Mesendoderm (in vitro differentiated cells): ENCODE measurements around the gene CALD1.

Source experiments
- DNase-seq: peaks from one replicate; pipeline ENCODE4 v3.0.0; 2013
- H2AK5ac ChIP-seq: 2 replicates; pipeline ENCODE4 v1.6.1; 2013; ENCODE audit warnings: low read length, inconsistent platforms
- H2BK120ac ChIP-seq: 2 replicates; pipeline ENCODE4 v1.6.1; 2013; ENCODE audit warnings: low read depth, mild to moderate bottlenecking, low read length, moderate library complexity, mixed read lengths
- H2BK15ac ChIP-seq: replicated peaks from 2 replicates; pipeline ENCODE4 v1.6.1; 2013; ENCODE audit warnings: low read depth, mild to moderate bottlenecking, moderate library complexity
- H2BK5ac ChIP-seq: 2 replicates; pipeline ENCODE4 v1.6.1; 2013; ENCODE audit warnings: low read length, inconsistent platforms
- H3K18ac ChIP-seq: 2 replicates; pipeline ENCODE4 v1.6.1; 2013; ENCODE audit warnings: mild to moderate bottlenecking, low read length, mixed read lengths
- H3K23ac ChIP-seq: one replicate; pipeline ENCODE4 v1.6.1; 2013; ENCODE audit warnings: low read length
- H3K27ac ChIP-seq: 2 replicates; pipeline ENCODE4 v1.5.1; 2013; ENCODE audit warnings: low read depth, mild to moderate bottlenecking, inconsistent platforms, low read length, moderate library complexity
- H3K27me3 ChIP-seq: 2 replicates; pipeline ENCODE4 v1.6.1; 2013; ENCODE audit warnings: low read length, control low read depth, mild to moderate bottlenecking, inconsistent platforms; ENCODE audit not compliant: insufficient read depth, poor library complexity
- H3K36me3 ChIP-seq: 2 replicates; pipeline ENCODE4 v1.6.1; 2013; ENCODE audit warnings: low read length, inconsistent platforms; ENCODE audit not compliant: control insufficient read depth, insufficient read depth
- H3K4ac ChIP-seq: one replicate; pipeline ENCODE4 v1.6.1; 2013; ENCODE audit warnings: low read depth, mild to moderate bottlenecking, low read length, moderate library complexity
- H3K4me1 ChIP-seq: 2 replicates; pipeline ENCODE4 v1.6.1; 2013; ENCODE audit warnings: low read depth, low read length, inconsistent platforms; ENCODE audit not compliant: control insufficient read depth
- H3K4me2 ChIP-seq: 2 replicates; pipeline ENCODE4 v1.6.1; 2013; ENCODE audit warnings: low read length
- H3K4me3 ChIP-seq: 2 replicates; pipeline ENCODE4 v1.5.1; 2013; ENCODE audit warnings: mild to moderate bottlenecking, low read length
- H3K56ac ChIP-seq: one replicate; pipeline ENCODE4 v1.6.1; 2013; ENCODE audit warnings: low read length
- H3K79me1 ChIP-seq: 2 replicates; pipeline ENCODE4 v1.6.1; 2013; ENCODE audit warnings: low read length, inconsistent platforms
- H3K79me2 ChIP-seq: 2 replicates; pipeline ENCODE4 v1.6.1; 2013; ENCODE audit warnings: mild to moderate bottlenecking, low read length; ENCODE audit not compliant: control insufficient read depth, insufficient read depth
- H3K9ac ChIP-seq: 2 replicates; pipeline ENCODE4 v1.6.1; 2013; ENCODE audit warnings: low read length, inconsistent platforms
- H4K5ac ChIP-seq: one replicate; pipeline ENCODE4 v1.6.1; 2013; ENCODE audit warnings: low read length
- H4K8ac ChIP-seq: one replicate; pipeline ENCODE4 v1.6.1; 2013; ENCODE audit warnings: low read depth, mild to moderate bottlenecking, control low read depth, low read length, moderate library complexity
- WGBS: extraction: QIAGEN DNeasy Blood & Tissue Kit; methylation state at CpG from one replicate; pipeline ENCODE4 v1.1.7; 2013; ENCODE audit warnings: low lambda C conversion rate, missing lambda C conversion rate; ENCODE audit not compliant: insufficient coverage; ENCODE audit errors: extremely low coverage; 5-methylcytosine and 5-hydroxymethylcytosine counted together

Gene CALD1

DNA sequence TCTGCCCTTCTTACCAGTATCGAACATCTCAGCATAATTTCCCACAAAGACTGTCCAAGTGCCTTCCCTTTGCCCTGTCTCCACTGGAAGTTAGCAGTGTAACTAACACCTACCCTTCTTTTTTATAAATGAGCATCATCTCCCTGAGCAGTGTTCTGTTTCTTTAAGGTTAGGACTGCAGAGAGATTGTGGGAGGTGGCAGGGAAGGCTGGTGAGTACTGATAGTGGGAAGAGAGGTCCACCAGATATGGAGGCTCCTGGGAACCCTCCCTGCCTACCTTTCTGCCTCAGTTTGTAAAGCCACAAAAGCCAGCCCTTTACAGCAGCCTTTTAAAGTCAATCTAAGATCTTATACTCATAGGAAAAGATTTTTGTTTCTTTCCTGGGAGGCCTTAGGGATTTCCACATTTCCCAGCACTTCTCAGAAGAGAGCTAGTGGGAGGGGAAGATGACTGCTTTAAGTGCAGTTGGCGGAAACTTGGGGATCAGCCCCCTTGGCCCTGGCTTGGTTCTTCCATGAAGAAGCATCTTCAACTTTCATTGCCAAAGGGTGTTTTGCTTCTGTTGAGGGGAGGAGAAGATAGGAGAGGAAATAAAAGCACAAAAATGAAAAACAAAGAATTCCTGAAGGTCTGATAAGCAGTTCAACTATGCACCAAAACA, 36.6 kb upstream of the CALD1 start:
- WGBS, result no CpG with 5 or more reads among the region's 2 CpGs
- Histone ChIP-seq H3K27ac (peak overlapping the region; percentile 90), H2AK5ac (no peak overlapping the region)

DNA sequence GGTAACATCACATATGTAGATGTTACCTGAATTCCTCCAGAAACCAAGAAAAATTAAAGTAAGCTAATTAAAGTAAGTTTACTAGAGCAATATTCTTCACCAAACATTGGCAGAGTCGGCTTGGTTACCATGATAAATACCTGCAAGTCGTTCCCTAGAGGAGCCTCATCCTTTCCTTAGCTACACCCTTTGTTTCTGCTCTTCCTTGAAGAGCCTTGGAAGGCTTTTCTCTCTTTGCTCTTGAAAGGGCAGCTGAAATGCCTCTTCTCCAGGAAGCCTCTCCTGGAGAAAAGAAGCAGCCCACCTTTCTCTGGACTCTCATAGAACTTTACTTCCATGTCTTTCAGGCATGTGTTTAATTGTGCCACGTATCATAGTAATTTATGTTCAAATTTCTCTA, 34.9 kb upstream of the CALD1 start:
- H3K79me2 ChIP-seq, result no peaks in the 10 kb centered on the region
- peak overlapping the region; percentile 85 for H3K4ac ChIP-seq
- no peak overlapping the region for H2BK15ac ChIP-seq
- no peak overlapping the region for H3K9ac ChIP-seq
- no peak overlapping the region for H3K4me3 ChIP-seq
- no peak overlapping the region for H2BK120ac ChIP-seq
- H3K27me3 ChIP-seq, result no peaks in the 10 kb centered on the region
- H3K79me1 ChIP-seq, result no peaks in the 10 kb centered on the region
- no peak overlapping the region for H2AK5ac ChIP-seq
- H3K27ac ChIP-seq, result peak overlapping the region; percentile 63
- no peak overlapping the region for H4K8ac ChIP-seq
- WGBS, result no CpG with 5 or more reads among the region's 3 CpGs
- no peak overlapping the region for H3K56ac ChIP-seq
- no peak overlapping the region for H2BK5ac ChIP-seq
- no peak overlapping the region for H3K23ac ChIP-seq
- no peak overlapping the region for H4K5ac ChIP-seq
- no peaks in the 10 kb centered on the region for H3K36me3 ChIP-seq
- peak overlapping the region; percentile 78 for H3K18ac ChIP-seq
- no peak overlapping the region for H3K4me2 ChIP-seq
- H3K4me1 ChIP-seq, result no peaks in the 10 kb centered on the region
- peak; percentile 70 for DNase-seq

More for the DNA sequence above, 36.6 kb upstream of the CALD1 start:
- no peaks in the 10 kb centered on the region for H3K4me1 ChIP-seq
- H3K36me3 ChIP-seq, result no peaks in the 10 kb centered on the region
- peak overlapping the region; percentile 98 for H3K18ac ChIP-seq
- peak overlapping the region; percentile 96 for H2BK15ac ChIP-seq
- H4K8ac ChIP-seq, result no peak overlapping the region
- H3K4ac ChIP-seq, result peak overlapping the region; percentile 96
- H3K4me2 ChIP-seq, result no peak overlapping the region
- H3K27me3 ChIP-seq, result no peaks in the 10 kb centered on the region
- peak overlapping the region; percentile 56 for H2BK120ac ChIP-seq
- no peak for DNase-seq
- no peaks in the 10 kb centered on the region for H3K79me1 ChIP-seq
- no peak overlapping the region for H3K4me3 ChIP-seq
- no peaks in the 10 kb centered on the region for H3K79me2 ChIP-seq
- H3K9ac ChIP-seq, result no peak overlapping the region
- H4K5ac ChIP-seq, result no peak overlapping the region
- H2BK5ac ChIP-seq, result peak overlapping the region; percentile 3
- H3K56ac ChIP-seq, result no peak overlapping the region
- no peak overlapping the region for H3K23ac ChIP-seq

DNA sequence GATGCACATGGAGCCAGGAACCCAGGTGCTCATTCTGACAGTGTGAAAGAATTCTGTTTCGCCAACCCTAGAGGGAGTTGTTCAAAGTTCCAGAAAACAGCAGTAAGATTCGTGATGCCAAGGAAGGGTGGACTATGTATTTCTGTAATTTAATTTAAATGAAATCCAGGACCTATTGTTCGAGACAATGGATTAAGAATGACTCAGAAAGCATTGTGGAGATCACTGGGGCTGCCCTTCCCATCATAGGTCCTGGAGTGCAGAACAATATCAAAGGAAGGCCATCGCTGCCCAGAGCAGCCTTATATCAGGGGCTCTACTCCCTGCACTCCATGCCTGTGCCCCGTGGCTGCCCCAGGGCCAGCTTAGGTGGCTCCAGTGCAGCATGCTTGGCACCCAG, 32.1 kb upstream of the CALD1 start:
- Histone ChIP-seq H3K18ac (no peak overlapping the region), H4K8ac (no peak overlapping the region), H2BK15ac (no peak overlapping the region), H3K4me1 (no peaks in the 10 kb centered on the region), H3K9ac (no peak overlapping the region), H3K36me3 (no peaks in the 10 kb centered on the region), H3K79me2 (no peaks in the 10 kb centered on the region), H3K4me3 (no peak overlapping the region), H2BK5ac (no peak overlapping the region), H3K79me1 (no peaks in the 10 kb centered on the region), H3K27ac (no peak overlapping the region), H3K4ac (no peak overlapping the region), H3K56ac (no peak overlapping the region), H4K5ac (no peak overlapping the region), H3K4me2 (no peak overlapping the region), H2BK120ac (no peak overlapping the region), H3K27me3 (no peaks in the 10 kb centered on the region), H2AK5ac (no peak overlapping the region), H3K23ac (no peak overlapping the region)
- DNase-seq, result no peak
- no CpG with 5 or more reads among the region's 5 CpGs for WGBS

DNA sequence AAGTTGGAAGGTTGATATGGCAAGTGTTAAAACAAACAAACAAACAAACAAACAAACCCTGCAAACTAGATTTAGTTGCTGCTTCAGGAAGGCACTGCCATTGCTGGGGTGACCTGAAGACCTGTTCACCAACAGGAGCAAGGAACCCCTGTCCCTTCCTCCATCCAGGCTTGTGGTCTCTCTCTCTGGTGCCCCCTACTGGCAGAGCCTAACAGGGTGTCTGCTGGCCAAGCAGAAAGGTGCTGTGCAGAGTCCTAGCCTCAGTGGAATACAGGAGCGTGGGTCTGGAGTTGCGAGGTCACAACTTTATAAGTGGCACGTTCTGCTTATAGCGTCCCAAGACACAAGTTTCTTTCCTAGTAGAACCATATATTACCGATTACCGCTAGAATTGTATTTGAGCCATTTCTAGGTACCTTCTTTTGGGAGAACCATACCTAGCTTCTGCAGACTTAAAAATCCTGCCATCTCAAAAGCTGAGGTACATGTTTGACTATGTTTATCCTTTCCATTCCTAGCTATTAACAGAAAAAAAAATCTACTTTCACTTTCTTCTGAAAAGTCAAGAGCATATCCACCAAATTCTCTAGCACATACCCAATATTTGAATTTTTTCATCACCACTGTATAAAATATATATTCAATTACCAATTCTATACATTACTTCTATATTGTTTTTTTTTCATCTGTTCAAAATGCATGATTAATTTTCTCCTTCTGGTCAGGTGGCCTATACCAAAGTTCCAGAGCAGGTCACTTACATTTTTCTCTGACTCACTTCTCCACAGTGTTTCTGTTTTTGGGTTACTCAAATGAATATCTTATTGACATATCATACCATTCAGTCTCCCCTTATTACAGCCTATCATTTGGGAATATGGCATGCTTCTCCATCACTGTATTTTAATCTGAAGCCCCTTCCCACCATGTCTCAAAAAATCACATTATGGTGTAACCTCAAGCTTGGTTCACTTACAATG, 29.1 kb upstream of the CALD1 start:
- Histone ChIP-seq H2AK5ac (no peak overlapping the region), H3K79me1 (no peaks in the 10 kb centered on the region), H3K18ac (no peak overlapping the region), H3K4me3 (no peak overlapping the region), H3K36me3 (no peaks in the 10 kb centered on the region), H3K27me3 (no peaks in the 10 kb centered on the region), H2BK120ac (no peak overlapping the region), H3K27ac (no peak overlapping the region), H3K4me1 (no peaks in the 10 kb centered on the region), H2BK15ac (no peak overlapping the region), H3K56ac (no peak overlapping the region), H3K4ac (no peak overlapping the region), H4K8ac (no peak overlapping the region), H2BK5ac (no peak overlapping the region), H3K79me2 (no peaks in the 10 kb centered on the region), H3K23ac (no peak overlapping the region), H3K9ac (no peak overlapping the region), H4K5ac (no peak overlapping the region), H3K4me2 (no peak overlapping the region)
- peak; percentile 82 for DNase-seq
- WGBS, result no CpG with 5 or more reads among the region's 6 CpGs

DNA sequence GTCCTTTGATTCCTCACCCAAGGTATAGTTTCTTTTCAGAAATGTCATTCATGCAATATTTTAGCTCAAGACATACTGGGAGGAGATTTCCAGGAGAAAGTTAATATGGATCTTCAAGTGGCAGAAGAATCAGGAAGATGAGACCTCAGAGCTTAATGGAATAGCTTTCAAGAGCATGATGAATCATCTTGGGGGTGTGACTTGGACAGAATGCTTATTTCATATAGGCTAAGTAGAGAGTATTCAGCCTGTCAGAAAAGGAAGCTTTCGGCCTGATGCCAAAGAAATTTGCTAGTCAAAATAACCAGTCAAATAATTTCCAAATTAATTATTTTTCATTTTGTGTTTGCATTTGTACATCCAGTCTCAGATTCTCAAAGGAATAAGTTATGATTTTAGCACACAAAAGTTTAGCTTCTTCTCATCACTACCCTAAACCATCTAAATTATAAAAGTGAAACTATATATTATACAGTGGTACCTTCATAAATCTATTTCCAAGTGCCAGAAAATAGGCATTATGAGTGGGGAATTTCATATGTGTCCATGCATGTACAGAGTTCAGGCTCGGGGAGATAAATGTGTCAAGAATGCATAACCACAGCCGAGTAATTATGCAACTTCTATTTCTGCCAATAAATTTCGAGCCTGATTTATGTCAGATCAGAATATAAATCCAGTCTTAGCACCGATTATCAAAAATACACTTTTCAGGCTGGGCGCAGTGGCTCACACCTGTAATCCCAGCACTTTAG, 27.3 kb upstream of the CALD1 start:
- Histone ChIP-seq H3K36me3 (no peaks in the 10 kb centered on the region), H2AK5ac (no peak overlapping the region), H2BK5ac (no peak overlapping the region), H3K27ac (no peak overlapping the region), H2BK15ac (peak overlapping the region; percentile 23), H3K18ac (no peak overlapping the region), H3K79me2 (no peaks in the 10 kb centered on the region), H4K8ac (no peak overlapping the region), H3K4me2 (no peak overlapping the region), H3K56ac (no peak overlapping the region), H3K9ac (no peak overlapping the region), H3K4ac (no peak overlapping the region), H4K5ac (no peak overlapping the region), H3K27me3 (no peaks in the 10 kb centered on the region), H3K4me1 (no peaks in the 10 kb centered on the region), H3K79me1 (no peaks in the 10 kb centered on the region), H3K23ac (no peak overlapping the region), H3K4me3 (no peak overlapping the region), H2BK120ac (no peak overlapping the region)
- no peak for DNase-seq
- WGBS, result no CpG with 5 or more reads among the region's 6 CpGs
